Measurements from ENCODE around the gene PRM1.
"Not testable (repeated sequence)": the region's sequence is repeated elsewhere in the genome, so short reads cannot be mapped to it uniquely, and the experiment has no call there.

- not testable (repeated sequence) for TF ChIP-seq ZNF263 (CRISPR knock-in tag; IDR thresholded peaks at IDR 0.05; ENCODE audit: low read depth); FOXP4 (CRISPR knock-in tag; IDR thresholded peaks at IDR 0.05); STAT6 (CRISPR knock-in tag; conservative IDR thresholded peaks at IDR 0.05; ENCODE audit: low read depth); SMAD3 (CRISPR knock-in tag; IDR thresholded peaks at IDR 0.05; ENCODE audit: borderline replicate concordance); ESRRA (CRISPR knock-in tag; IDR thresholded peaks at IDR 0.05; ENCODE audit: borderline replicate concordance); CTCF (IDR thresholded peaks at IDR 0.05)
Observed at GRCh38 chr16:11289696-11290095, 8.6 kb upstream of the PRM1 start.

All from WTC11 (cell line).